ENCODE data around the gene CCDC159. TPM values are rescaled to one million over a fixed set of nuclear protein-coding genes. Genes with fewer than 3 reads are reported as not detected.
"Not testable (repeated sequence)": the region's sequence is repeated elsewhere in the genome, so short reads cannot be mapped to it uniquely, and the experiment has no call there.

The CCDC159 gene, protein sequence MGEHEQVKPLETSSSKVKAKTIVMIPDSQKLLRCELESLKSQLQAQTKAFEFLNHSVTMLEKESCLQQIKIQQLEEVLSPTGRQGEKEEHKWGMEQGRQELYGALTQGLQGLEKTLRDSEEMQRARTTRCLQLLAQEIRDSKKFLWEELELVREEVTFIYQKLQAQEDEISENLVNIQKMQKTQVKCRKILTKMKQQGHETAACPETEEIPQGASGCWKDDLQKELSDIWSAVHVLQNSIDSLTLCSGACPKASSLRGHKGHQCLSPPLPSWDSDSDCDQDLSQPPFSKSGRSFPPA
- 10 to 100 TPM; 21.5 to 23.3 (median 21.8) TPM for polyA plus RNA-seq (ENCODE audit: insufficient read length in 3 of 3)

- DNase-seq (ENCODE audit: low read depth in 3 of 3, low spot score in 2 of 3), result peak; percentile 94 to 99 (median 99)
Observed at GRCh38 chr19:11346104-11346940, at the start of gene CCDC159, which contains the start of gene TMEM205. Gene CCDC159, plus strand, starts transcription at chr19:11346519. Its CDS starts 88 bp downstream, at chr19:11346607. Gene TMEM205, minus strand, starts transcription at chr19:11346268. Its CDS starts 649 bp downstream, at chr19:11345619.

DNA sequence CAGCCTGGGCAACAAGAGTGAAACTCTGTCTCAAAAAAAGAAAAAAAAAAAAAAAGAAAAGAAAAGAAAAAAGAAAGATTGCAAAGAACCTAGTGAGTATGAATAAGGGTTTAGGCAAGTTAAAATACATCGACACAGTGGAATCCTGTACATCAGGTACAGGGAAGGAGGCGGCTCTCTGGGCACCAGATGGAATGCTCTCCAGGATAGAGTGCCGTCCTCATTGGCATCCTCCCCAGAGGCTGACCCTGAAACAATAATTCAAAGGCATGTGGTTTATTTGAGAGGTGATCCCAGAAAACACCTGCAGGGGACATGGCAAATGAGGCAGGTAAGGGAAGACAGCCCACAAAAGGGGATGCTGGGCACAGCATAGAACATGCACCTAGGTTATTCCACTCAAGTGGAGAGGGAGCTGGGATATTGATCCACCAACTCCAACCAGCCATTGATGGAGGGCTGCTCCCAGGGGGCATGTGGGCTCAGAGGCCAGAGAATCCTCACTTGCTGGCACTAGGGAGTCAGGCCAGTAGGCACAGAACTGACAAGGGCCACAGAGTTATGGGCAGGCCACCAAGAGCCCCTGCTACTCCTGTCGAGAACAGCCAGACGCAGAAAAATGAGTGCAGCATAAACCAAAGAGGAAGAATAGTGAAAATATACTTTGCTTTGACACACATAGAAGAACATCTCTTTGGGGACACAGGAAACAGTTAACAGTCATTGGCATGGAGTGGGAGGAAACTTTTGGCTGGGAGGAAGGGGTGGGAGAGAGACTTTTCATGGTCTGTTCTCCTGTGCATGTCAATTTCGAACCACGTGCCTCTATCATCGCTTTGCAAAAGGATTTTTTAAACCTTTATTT is 46.1 kb upstream of the CCDC159 start:
- DNase-seq (ENCODE audit: low read depth in 3 of 3, low spot score in 2 of 3), result no peak

GRCh38 chr19:11300811-11301120 is 45.6 kb upstream of the CCDC159 start:
- DNase-seq (ENCODE audit: low read depth in 3 of 3, low spot score in 2 of 3), result no peak

DNA sequence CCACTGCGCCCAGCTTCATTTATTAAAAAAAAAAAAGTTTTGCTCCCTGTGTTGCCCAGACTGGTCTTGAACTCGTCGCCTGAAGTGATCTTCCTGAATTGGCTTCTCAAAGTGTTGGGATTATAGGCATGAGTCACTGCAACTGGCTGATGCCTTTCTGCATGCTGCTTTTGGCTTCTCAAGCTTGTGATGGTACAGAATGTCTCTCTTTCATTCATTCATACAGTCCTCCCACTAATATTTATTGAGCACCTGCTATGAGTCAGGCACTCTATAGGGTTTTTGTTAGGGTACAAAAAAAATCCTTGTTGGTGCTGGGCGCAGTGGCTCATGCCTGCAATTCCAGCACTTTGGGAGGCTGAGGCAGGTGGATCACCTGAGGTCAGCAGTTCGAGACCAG is 41.4 kb upstream of the CCDC159 start:
- DNase-seq (ENCODE audit: low read depth in 3 of 3, low spot score in 2 of 3), result no peak

DNA sequence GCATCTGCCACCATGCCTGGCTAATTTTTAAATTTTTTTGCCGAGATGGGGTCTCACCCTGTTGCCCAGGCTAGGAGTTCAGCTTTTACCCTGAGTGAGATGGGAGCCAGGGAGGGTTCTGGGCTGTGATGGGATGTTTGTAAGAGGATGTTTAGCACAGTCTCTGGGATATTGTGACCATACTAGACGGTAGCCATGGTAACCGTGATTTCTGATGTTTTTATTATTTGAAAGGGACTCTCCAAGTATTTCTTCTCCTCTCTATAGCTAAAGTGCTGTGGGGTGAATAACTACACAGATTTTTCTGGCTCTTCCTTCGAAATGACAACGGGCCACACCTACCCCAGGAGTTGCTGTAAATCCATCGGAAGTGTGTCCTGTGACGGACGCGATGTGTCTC is 40.0 kb upstream of the CCDC159 start:
- DNase-seq (ENCODE audit: low read depth in 3 of 3, low spot score in 2 of 3), result no peak

DNA sequence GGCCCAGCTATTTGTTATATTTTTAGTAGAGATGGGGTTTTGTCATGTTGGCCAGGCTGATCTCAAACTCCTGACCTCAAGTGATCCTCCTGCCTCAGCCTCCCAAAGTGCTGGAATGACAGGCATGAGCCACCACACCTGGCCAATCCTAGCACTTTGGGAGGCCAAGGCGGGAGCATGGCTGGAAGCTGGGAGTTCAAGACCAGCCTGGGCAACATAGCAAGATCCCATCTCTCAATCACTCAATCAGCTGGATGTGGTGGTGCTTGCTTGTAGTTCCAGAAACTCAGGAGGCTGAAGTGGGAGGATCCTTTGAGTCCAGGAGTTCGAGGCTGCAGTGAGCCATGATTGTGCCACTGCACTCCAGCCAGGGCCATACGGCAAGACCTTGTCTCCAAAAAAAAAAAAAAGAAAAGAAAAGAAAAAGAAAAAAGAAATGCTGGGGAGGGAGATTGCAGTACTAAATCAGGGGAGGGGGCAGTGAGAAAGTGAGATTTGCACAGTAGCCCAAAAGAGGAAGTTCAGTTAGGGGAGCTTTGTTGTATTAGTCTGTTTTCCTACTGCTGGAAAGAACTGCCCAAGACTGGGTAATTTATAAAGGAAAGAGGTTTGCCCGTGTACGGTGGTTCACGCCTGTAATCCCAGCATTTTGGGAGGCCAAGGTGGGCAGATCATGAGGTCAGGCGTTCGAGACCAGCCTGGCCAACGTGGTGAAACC is 25.9 kb upstream of the CCDC159 start:
- DNase-seq (ENCODE audit: low read depth in 3 of 3, low spot score in 2 of 3), result not testable (repeated sequence)

GRCh38 chr19:11321191-11322126 is 24.9 kb upstream of the CCDC159 start:
- no peak for DNase-seq (ENCODE audit: low read depth in 3 of 3, low spot score in 2 of 3)

- DNase-seq (ENCODE audit: low read depth in 3 of 3, low spot score in 2 of 3), result no peak
Observed at GRCh38 chr19:11322269-11323024, 23.9 kb upstream of the CCDC159 start.

GRCh38 chr19:11323601-11324078 is 22.7 kb upstream of the CCDC159 start:
- no peak for DNase-seq (ENCODE audit: low read depth in 3 of 3, low spot score in 2 of 3)

DNA sequence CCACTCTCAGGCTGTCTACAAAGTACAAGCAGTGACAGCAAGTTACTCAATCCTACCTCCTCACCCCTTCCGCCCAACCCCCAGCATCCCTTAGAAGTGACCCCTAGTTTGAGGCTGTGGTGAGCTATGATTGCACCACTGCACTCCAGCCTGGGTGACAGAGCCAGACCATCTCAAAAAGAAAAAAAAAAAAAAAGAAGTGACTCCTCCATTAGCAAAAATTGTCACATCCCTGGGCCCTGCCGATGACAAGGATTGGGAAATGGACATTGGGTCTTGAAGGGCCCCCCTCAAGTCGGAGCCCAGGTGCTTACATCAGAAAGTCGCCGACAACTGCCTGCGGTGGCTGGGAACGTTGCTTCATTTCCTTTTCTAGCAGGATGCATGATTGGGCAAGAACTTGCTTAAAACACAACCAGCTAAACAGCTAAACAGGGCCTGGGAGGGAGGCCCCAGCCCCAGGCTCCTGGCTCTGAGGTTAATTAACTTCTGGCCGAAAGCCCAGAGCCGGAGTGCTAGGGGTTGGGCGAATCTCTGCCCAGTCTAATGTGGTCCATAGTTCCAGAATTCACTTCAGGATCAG is 22.1 kb upstream of the CCDC159 start:
- peak in 2 of 3 donors; percentile 45 to 65 for DNase-seq (ENCODE audit: low read depth in 3 of 3, low spot score in 2 of 3)

GRCh38 chr19:11324748-11325389 is 21.4 kb upstream of the CCDC159 start:
- DNase-seq (ENCODE audit: low read depth in 3 of 3, low spot score in 2 of 3), result no peak

DNA sequence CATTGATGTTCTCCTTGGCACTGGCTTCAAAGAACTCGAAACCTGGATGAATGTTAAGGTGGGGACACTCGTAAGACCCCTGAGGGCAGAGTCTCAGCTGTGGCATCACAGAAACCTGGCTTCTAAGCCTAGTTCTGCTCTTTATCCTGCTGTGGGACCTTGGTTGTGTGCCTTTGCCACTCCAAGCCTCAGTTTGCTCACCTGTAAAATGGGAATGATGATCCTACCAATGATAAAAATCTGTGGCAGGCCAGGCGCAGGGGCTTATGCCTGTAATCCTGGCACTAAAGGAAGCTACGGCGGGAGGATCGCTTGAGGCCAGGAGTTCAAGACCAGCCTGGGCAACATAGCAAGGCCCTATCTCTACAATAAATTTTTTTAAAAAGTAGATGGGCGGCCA is 20.8 kb upstream of the CCDC159 start:
- DNase-seq (ENCODE audit: low read depth in 3 of 3, low spot score in 2 of 3), result no peak

DNA sequence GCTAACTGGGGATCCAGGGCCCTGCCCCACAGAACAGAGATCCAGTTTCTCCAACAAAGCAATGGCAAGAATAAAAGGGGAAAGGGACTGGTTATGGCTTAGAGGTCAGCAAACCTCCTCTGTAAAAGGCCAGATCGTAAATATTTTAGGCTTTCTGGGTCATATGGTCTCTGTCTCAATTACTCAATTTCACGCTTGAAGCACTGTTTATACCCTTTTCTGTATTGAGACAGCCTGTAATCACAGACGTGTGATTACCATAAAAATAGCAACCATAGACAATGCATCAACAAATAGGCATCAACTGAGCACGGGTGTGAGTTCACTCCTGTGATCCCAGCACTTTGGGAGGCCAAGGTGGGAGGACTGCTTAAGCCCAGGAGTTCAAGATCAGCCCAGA is 16.2 kb upstream of the CCDC159 start:
- no peak for DNase-seq (ENCODE audit: low read depth in 3 of 3, low spot score in 2 of 3)

DNA sequence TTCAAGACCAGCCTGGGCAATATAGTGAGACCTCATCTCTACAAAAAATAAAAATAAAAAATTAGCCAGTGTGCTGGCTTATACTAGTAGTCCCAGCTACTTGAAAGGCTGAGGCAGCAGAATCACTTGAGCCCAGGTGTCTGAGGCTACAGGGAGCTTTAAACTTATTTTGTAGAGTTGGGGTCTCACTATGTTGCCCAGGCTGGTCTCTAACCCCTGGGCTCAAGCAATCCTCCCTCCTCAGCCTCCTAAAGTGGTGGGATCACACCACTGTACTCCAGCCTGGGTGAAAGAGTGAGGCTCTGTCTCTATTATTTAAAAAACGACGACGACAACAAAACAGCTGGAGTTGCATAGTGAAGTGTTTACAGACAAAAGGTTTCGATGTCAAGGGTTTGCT is 14.8 kb upstream of the CCDC159 start:
- no peak for DNase-seq (ENCODE audit: low read depth in 3 of 3, low spot score in 2 of 3)

DNA sequence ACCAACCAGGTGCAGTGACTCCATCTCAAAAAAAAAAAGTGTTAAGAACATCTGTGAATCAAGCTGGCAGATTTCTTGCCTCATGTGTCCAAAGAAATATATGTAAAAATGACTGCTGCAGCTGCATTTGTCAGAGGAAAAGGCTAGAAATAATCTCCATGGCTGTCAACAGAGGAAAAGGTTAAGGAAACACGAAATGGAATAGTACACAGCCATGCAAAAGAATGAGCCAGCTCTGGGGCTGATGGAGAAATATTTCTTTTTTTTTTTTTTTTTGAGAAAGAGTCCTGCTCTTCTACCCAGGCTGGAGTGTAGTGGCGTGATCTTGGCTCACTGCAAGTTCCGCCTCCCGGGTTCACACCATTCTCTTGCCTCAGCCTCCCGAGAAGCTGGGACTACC is 13.5 kb upstream of the CCDC159 start:
- no peak for DNase-seq (ENCODE audit: low read depth in 3 of 3, low spot score in 2 of 3)

GRCh38 chr19:11333838-11334237 is 12.5 kb upstream of the CCDC159 start:
- DNase-seq (ENCODE audit: low read depth in 3 of 3, low spot score in 2 of 3), result not testable (repeated sequence)

DNA sequence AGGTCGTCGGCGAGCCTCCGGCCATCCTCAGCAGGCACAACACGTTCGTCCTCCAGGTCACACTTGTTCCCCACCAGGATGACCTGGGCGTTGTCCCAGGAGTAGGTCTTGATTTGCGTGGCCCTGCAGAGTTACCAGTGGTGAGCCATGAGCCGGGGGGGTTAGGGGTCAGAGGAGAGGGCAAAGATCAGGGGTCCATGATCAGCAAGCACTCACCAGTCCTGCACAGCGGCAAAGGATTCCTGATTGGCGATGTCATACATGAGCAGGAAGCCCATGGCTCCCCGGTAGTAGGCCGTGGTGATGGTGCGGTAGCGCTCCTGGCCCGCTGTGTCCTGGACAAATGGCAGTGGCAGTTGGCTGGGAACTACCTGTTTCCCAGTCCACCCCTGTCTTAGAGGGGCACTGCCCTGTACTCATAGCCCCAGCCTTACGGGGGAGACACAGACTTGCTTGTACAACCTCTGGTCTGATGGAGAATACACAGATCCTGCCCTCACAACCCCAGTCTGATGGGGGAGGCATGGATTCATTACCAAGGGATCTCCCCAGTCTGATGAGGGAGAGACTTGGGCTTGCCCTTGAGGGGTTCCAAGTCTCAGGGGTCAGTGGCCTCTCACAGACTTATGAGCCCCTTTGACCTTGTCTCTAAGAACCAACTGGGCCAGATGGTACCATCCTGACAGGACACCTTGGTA is 10.7 kb upstream of the CCDC159 start:
- DNase-seq (ENCODE audit: low read depth in 3 of 3, low spot score in 2 of 3), result no peak

Data from right renal cortex interstitium (tissue), 3 donors.